Mononuclear cell (primary cell): ENCODE results near the gene RHBDD3. TPM values are rescaled to one million over a fixed set of nuclear protein-coding genes. Genes with fewer than 3 reads are reported as not detected.

Experiments used
- H3K27me3 ChIP-seq: 2 replicates; pipeline ENCODE4 v1.6.0; 2011; ENCODE audit warnings: low read length, control low read depth; ENCODE audit not compliant: insufficient read depth
- H3K4me1 ChIP-seq: 2 replicates; pipeline ENCODE4 v1.5.1; 2011; ENCODE audit warnings: mild to moderate bottlenecking, low read length, control low read depth; ENCODE audit not compliant: insufficient read depth
- H3K4me3 ChIP-seq: 2 replicates; pipeline ENCODE4 v1.5.1; 2011; ENCODE audit warnings: mild to moderate bottlenecking, low read length, moderate library complexity
- H3K9me3 ChIP-seq: 2 replicates; pipeline ENCODE4 v1.5.1; 2011; ENCODE audit warnings: low read depth, mild to moderate bottlenecking, control low read depth, low read length
- total RNA-seq: library from RNA; depleted of rRNA; stranded (reverse); fragments of >200 nt; gene quantifications from one replicate; pipeline ENCODE4 v1.2.3, GENCODE V29; 2012

RHBDD3 gene
- total RNA-seq, 1 donor, result 8.1 TPM

- Histone ChIP-seq H3K4me1 (no peaks in the 10 kb centered on the region), H3K4me3 (no peak overlapping the region), H3K27me3 (no peaks in the 10 kb centered on the region), H3K9me3 (no peaks in the 10 kb centered on the region)
Observed at GRCh38 chr22:29292379-29292778, 24.6 kb upstream of the RHBDD3 start.

DNA sequence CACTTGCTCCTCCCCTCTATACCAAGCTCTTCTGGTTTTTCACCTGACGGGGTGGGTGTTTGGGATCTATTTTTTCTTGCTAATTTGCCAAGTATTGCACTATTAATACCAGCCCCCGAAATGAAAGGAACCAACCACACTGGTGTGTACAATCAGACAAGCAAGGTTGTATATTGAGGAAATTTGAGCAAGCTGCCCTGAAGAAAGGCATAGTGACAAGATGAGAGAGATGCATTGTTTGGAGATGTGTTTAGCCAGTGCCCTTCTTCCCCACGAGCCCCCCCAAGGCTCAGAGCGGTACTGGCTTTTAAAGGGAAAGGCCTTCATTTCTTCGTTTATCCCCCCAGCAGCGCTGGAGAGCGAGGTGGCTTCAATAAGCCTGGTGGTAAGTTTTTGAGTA, 23.4 kb upstream of the RHBDD3 start:
- H3K9me3 ChIP-seq, result no peaks in the 10 kb centered on the region
- H3K4me3 ChIP-seq, result no peak overlapping the region
- H3K4me1 ChIP-seq, result no peaks in the 10 kb centered on the region
- no peaks in the 10 kb centered on the region for H3K27me3 ChIP-seq

- Histone ChIP-seq H3K27me3 (no peaks in the 10 kb centered on the region), H3K4me3 (no peak overlapping the region), H3K4me1 (no peaks in the 10 kb centered on the region), H3K9me3 (no peaks in the 10 kb centered on the region)
Observed at GRCh38 chr22:29290061-29290460, 22.3 kb upstream of the RHBDD3 start.

- Histone ChIP-seq H3K9me3 (no peaks in the 10 kb centered on the region), H3K4me1 (no peaks in the 10 kb centered on the region), H3K4me3 (no peak overlapping the region), H3K27me3 (no peaks in the 10 kb centered on the region)
Observed at GRCh38 chr22:29288837-29289236, 21.1 kb upstream of the RHBDD3 start.

DNA sequence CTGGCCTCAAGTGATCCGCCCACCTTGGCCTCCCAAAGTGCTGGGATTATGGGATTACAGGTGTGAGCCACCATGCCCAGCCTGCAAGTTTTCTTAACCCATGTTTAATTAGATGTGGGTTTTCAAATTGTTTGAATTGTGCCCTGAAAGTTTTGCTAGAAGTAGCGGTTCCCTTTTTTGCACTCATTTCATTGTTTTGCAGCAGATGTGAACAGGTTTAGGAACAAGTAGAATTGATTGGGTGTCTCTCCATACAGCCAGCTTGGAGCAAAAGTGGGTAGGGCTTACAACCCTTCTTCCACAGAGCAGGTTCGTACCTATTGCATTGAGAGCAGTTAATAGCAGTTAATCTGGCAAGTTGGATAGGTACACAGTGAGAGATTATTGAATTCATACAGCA, 16.4 kb upstream of the RHBDD3 start:
- Histone ChIP-seq H3K27me3 (no peaks in the 10 kb centered on the region), H3K4me3 (no peak overlapping the region), H3K4me1 (no peaks in the 10 kb centered on the region), H3K9me3 (no peaks in the 10 kb centered on the region)

GRCh38 chr22:29277927-29278326, 10.1 kb upstream of the RHBDD3 start:
- Histone ChIP-seq H3K4me1 (peaks cover 6% of the 10 kb centered on the region), H3K27me3 (no peaks in the 10 kb centered on the region), H3K9me3 (no peaks in the 10 kb centered on the region), H3K4me3 (no peak overlapping the region)

DNA sequence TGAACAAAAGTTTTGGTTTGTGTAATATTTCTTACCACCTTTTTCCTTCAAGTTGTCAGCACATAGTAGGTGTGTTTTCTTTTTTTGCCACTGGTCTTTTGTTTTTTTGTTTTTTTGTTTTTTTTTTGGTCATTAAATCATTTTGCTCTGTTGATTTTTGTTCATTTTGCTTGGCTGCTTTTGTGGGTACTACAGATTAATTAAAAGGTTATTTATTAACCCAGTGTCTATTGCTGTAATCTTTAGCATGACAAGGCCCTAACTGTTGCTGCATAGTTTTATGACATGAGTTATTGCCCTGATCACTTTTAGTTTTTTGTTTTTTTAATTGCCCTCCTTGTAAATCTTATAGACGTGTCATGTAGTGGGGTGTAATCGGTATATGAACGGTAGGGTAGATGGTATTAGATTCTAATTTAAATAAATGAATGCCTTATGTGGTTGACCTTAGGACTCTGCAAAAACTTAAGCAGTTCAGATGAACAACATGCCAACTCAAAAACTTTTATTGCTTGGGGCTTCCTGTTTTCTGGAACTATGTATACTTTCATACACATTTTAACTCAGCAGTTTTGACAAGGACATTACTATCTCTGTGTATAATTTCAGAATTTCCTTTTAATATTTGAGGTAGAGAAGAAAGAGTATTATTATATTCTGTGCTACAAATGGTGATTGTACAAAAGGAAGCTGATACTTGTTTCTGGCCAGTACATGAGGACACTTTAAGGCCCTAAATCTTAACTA, 8.2 kb upstream of the RHBDD3 start:
- Histone ChIP-seq H3K4me1 (peaks cover 18% of the 10 kb centered on the region), H3K4me3 (no peak overlapping the region), H3K9me3 (no peaks in the 10 kb centered on the region), H3K27me3 (no peaks in the 10 kb centered on the region)

DNA sequence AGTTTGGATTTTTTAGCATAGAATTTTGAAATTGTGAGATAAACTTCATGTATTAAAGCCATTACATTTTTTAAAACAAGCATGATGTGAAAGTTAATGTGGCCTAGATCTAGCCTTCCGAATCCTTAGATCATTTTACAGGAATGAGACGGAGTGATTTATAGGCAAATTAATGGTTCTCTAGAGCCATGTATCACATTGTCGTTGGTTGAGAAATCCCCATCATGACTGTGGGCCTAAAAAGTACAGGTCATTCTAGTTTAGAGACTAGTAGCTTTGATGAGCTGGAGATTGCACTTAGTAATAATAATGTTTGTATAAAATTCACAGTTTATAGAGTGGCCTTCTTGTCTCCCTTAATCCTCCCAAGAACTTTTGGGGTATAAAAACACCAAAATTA, 7.4 kb upstream of the RHBDD3 start:
- H3K27me3 ChIP-seq, result no peaks in the 10 kb centered on the region
- H3K4me3 ChIP-seq, result no peak overlapping the region
- H3K4me1 ChIP-seq, result peaks cover 25% of the 10 kb centered on the region
- H3K9me3 ChIP-seq, result no peaks in the 10 kb centered on the region

DNA sequence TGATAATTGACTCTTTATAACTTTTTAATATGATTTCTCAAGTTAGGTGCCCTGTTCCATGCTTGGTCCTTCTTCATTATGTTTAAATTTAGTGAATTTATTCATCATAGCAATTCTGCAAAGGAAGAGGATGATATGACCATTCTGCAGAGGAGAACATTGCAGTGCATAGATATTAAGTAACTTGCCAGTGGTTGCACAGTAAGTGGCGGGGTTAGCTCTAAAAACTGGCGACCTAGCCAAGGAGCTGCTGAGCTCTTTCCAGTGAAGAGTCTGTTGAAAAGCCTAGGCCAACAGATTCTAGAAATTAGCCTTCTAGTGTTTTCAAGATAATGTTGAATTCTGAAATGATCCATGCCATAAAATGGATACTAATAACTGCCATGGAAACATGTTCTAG, 4.8 kb upstream of the RHBDD3 start:
- no peak overlapping the region for H3K4me3 ChIP-seq
- peaks cover 39% of the 10 kb centered on the region for H3K4me1 ChIP-seq
- no peaks in the 10 kb centered on the region for H3K9me3 ChIP-seq
- H3K27me3 ChIP-seq, result no peaks in the 10 kb centered on the region

DNA sequence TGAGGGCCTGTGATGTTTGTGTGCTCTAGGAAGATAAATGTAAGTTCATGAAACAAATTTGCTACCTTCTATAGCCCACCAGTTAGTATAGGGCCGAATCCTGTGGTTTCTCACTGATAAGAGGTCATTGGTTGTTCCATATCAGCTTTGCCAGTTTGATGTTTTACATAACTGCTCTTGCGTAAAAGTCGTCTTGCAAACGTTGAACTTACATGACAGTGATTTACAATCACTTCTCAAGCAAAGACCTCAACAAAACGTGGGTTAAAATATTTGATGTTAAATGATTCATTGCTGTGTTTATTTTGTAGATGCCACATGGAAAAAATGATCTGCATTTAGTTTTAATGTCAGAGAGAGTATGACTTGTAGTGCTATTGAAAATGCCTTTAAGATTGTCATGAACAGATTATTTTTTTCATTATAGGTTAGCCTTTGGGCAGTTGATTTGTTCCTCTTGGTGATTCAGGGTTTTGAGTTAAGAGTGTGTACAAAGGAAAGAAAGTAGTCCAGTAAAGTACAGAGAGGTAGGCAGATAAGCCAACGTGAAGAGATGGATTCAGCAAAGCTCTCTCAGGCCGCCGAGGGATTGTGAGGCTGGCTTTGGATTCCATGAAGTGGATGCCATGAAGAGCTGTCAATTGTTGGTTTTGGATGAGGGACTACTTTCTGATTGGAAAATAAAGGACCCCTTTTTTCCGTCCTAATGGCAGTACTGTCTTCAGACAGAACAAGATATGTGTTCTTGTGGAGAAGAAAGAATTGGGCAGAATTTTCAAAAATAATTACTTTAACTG, 2.9 kb upstream of the RHBDD3 start:
- H3K4me1 ChIP-seq, result peaks cover 46% of the 10 kb centered on the region
- H3K27me3 ChIP-seq, result no peaks in the 10 kb centered on the region
- H3K9me3 ChIP-seq, result no peaks in the 10 kb centered on the region
- H3K4me3 ChIP-seq, result no peak overlapping the region

DNA sequence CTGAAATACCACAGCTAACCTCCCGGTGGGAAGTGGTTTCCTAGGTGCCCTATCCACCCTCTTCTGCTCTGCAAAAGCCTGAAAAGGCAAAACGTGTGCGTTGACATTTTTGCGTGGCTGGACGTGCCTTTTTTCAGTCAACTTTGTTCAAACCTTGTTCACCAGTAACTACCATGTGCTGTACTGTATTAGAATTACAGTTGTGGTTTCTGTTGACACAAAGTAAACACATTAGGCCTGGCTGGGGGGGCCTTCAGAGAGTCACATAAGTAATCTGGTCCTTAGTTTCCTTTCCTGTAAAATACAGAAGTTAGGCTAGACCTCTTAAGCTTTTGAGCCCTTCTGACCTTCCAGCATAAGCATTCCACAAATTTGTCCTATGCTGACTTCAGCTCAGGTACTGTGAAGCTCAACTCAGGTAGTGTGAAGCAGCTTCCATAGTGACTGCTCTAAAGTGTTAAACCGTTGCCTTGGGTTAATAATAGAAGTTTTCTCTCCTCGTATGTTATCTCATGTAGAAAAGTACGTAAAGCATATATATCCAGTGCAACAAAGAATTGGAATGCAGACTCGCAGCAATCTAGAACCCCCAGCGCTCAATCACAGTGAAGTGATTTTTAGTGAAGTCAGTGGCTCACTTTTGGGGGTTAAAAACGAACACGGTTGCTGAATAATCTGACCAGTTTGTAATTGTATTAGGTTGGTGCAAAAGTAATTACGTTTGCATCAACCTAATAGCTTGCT, 2.1 kb upstream of the RHBDD3 start:
- peaks cover 46% of the 10 kb centered on the region for H3K4me1 ChIP-seq
- H3K4me3 ChIP-seq, result peak overlapping the region; percentile 95
- no peaks in the 10 kb centered on the region for H3K9me3 ChIP-seq
- H3K27me3 ChIP-seq, result no peaks in the 10 kb centered on the region

DNA sequence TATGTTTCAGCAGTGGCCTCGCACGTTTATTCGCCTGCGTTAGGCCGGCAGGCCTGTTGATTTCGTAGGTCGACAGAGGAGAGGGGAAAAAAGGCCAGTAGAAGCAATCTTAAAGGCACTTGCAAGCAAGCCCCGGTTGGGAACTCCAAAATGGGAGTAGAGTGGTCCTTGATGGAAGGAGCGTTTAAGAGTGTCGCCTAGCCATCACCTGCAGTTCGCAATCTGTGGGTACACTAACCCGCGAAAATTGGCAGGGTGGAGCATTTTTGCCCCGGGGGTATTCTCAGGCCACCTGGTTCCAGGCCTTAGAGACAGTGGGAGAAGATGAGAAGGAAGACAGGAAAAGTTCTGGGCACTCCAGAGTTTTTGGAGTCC, 1.4 kb upstream of the RHBDD3 start:
- Histone ChIP-seq H3K4me3 (peak overlapping the region; percentile 95), H3K27me3 (no peaks in the 10 kb centered on the region), H3K9me3 (no peaks in the 10 kb centered on the region), H3K4me1 (peaks cover 46% of the 10 kb centered on the region)

DNA sequence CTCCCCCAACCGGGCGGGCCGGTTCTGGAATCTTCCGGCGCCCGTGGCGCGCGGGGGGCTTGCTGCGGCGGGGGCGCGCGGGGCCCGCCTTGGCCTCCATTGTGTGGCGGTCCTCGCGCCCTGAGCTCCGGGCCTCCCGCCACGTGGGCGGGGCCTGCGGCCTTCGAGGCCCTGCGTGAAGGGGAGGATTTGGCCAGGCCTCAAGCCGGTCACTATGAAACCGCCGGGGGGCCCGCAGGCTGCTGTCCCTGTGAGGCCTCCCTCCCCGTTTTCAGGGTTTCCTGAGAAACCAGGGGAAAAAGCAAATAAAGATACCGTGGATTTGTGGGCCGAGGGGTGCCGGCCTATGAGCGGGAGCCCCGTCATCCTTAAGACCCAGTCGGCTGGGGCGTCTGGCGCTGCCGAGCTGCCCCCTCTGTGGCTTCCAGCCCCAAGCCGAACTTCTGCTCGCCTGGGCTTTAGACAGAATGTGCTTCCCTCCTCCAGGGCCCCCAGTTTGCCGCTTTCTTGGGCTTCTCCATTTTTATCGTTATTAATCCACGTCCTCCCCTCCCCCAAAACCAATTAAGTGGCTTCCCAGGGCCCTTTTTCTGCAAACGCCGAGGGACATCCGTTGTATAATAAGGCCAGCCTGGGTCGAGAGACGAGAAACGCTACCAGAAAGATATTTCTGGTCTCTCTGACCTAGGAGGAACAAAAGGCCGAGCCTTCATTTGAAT, 889 bp upstream of the RHBDD3 start:
- H3K4me3 ChIP-seq, result peak overlapping the region; percentile 95
- no peaks in the 10 kb centered on the region for H3K27me3 ChIP-seq
- H3K4me1 ChIP-seq, result peaks cover 46% of the 10 kb centered on the region
- no peaks in the 10 kb centered on the region for H3K9me3 ChIP-seq

DNA sequence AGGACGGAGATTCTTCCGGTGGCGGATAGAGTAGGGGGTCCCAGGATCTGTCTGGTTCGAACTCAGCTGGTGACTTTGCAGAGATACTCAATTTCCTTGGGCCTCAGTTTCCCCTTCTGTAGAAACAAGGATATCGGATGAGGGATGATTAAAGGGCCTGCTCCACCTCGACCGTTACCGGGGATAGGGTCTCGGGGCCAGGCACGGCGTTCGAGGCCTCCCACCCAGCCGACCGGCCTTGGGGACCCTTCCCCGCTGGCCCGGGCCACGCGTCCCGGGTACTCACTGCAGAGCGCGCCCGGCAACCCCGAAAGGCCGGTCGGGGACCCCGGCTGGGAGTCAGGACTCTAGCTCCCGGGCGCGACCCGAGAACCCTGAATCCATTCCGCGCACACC, 321 bp downstream of the RHBDD3 start:
- H3K4me3 ChIP-seq, result peak overlapping the region; percentile 95
- H3K27me3 ChIP-seq, result no peaks in the 10 kb centered on the region
- H3K9me3 ChIP-seq, result no peaks in the 10 kb centered on the region
- peaks cover 46% of the 10 kb centered on the region for H3K4me1 ChIP-seq
